Natural killer cell treated with Interleukin-12 subunit alpha and Interleukin-12 subunit beta and Interleukin-15 and Interleukin-18, amount 100 ng/mL, for 72 hours (primary cell): ENCODE data around the gene RPAIN. TPM values are rescaled to one million over a fixed set of nuclear protein-coding genes. Genes with fewer than 3 reads are reported as not detected.
A peak's percentile ranks its signal among the peaks of the same experiment; 100 is the strongest.
"Not testable (repeated sequence)": the region's sequence is repeated elsewhere in the genome, so short reads cannot be mapped to it uniquely, and the experiment has no call there.

Experiments used
- ATAC-seq, 2 donors: fragments of 150-1000 bp; cut with Tn5 transposase in 1 of 2; sonication (Bioruptor Pico), chemical (Tn5 transposase) in 1 of 2; 2 replicates each; pipeline ENCODE4 v1.10.0; 2021
- DNase-seq: peaks from one replicate; pipeline ENCODE4 v3.0.0; 2022; ENCODE audit warnings: low spot score
- H3K27ac Mint-ChIP-seq, 2 donors: 1 replicate in 1 of 2; 2 replicates in 1 of 2; pipeline ENCODE4 v1.8.0; 2022; ENCODE audit warnings: mixed read lengths in 2 of 2, mild to moderate bottlenecking in 1 of 2, moderate library complexity in 1 of 2
- H3K27me3 Mint-ChIP-seq, 2 donors: 1 replicate in 1 of 2; 2 replicates in 1 of 2; pipeline ENCODE4 v1.8.0; 2022; ENCODE audit warnings: mixed read lengths in 2 of 2
- H3K36me3 Mint-ChIP-seq: one replicate; pipeline ENCODE4 v1.8.0; 2022; ENCODE audit warnings: mixed read lengths
- H3K4me1 Mint-ChIP-seq, 2 donors: 1 replicate in 1 of 2; 2 replicates in 1 of 2; pipeline ENCODE4 v1.8.0; 2022; ENCODE audit warnings: low read depth in 2 of 2, mixed read lengths in 2 of 2, mild to moderate bottlenecking in 1 of 2
- H3K4me3 Mint-ChIP-seq: one replicate; pipeline ENCODE4 v1.8.0; 2022; ENCODE audit warnings: mixed read lengths
- H3K9me3 Mint-ChIP-seq: 2 replicates; pipeline ENCODE4 v1.8.0; 2022; ENCODE audit warnings: mixed read lengths
- total RNA-seq, 2 donors: library from RNA; stranded (reverse); gene quantifications; one replicate each; pipeline ENCODE4 v1.2.3, GENCODE V29; 2022

The RPAIN gene
- total RNA-seq, 2 donors from 2014 or later = 54.1 to 64.7 TPM

DNA sequence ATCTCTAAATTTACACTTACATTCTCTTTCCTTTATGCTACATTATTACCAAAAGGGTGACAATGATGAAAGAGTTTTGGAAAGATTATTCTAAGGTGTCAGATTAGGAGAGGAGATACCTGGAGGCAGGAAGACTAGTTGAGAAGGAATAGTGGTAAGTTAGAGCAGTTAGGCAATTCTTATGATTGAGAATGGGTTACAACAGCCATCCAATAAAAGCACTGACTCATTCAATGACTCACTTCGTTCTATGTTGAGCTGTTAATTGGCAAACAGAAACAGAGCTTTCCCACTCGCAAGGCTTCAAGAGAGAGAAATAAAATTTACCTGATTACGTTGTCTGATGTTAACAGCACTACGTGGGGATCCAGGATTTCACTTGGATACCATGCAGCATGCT is 6.3 kb upstream of the RPAIN start:
- Mint-ChIP-seq H3K27me3 (no peaks in the 10 kb centered on the region), H3K36me3 (peaks cover 43% of the 10 kb centered on the region), H3K4me3 (no peak overlapping the region), H3K4me1 (peaks cover 22 to 49% of the 10 kb centered on the region in 2 donors), H3K9me3 (no peaks in the 10 kb centered on the region), H3K27ac (peak overlapping the region; percentile 8 to 63)
- DNase-seq (no peak), ATAC-seq (peak; percentile 61 to 69)

DNA sequence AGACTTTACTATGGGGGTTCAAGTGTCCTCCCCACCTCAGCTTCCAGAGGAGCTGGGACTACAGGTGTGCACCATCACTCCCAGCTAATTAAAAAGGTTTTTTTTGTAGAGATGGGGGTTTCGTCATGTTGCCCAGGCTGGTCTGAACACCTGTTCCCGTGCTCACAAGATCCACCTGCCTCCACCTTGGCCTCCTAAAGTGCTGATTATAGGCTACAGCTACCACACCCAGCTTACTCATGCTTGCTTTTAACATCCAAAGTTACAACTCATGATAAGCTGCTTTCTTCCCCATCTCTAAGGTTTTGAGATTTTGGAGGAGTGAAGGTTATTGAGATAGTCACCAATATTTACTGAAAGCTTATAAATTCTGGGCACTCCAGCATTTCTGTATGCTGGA is 3.1 kb upstream of the RPAIN start:
- H3K27ac Mint-ChIP-seq = peak overlapping the region in 1 of 2 donors; percentile 33
- no peaks in the 10 kb centered on the region for H3K9me3 Mint-ChIP-seq
- no peak for DNase-seq
- ATAC-seq = no peak
- H3K27me3 Mint-ChIP-seq = no peaks in the 10 kb centered on the region
- H3K4me1 Mint-ChIP-seq = peaks cover 34 to 53% of the 10 kb centered on the region in 2 donors
- H3K4me3 Mint-ChIP-seq = peak overlapping the region; percentile 48
- peaks cover 29% of the 10 kb centered on the region for H3K36me3 Mint-ChIP-seq

DNA sequence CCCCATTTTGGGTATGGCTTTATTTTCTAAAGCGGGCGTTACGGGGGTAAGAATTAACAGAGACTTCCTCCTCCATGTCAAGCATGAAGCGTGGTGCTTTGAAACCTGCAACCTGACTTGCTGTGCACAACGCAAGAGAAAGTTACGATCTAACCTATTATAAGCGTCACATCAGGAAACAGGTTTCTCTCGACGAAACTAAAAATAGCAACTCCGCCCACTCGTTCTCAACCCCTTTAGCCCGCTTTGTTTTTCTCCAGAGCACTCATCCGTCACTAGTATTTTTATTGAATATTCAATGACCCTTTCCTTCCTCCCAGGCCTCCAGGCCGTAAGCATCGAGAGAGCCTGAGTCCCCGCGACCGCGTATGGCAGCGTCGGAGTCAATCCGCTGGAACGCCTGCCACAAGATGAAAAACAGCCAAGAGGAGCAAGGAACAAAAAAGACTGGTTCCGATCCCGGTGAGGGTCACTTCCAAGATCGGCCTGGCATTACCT is 1.1 kb upstream of the RPAIN start:
- Mint-ChIP-seq H3K4me1 (peaks cover 20 to 34% of the 10 kb centered on the region in 2 donors), H3K4me3 (peak overlapping the region; percentile 95), H3K36me3 (peaks cover 11% of the 10 kb centered on the region), H3K27me3 (no peaks in the 10 kb centered on the region), H3K9me3 (no peaks in the 10 kb centered on the region), H3K27ac (peak overlapping the region; percentile 94 to 97)
- DNase-seq (peak; percentile 70), ATAC-seq (peak; percentile 32 to 53)

- H3K9me3 Mint-ChIP-seq = no peaks in the 10 kb centered on the region
- ATAC-seq = peak; percentile 98
- H3K4me1 Mint-ChIP-seq = peaks cover 20 to 33% of the 10 kb centered on the region in 2 donors
- H3K27me3 Mint-ChIP-seq = no peaks in the 10 kb centered on the region
- H3K27ac Mint-ChIP-seq = peak within 1 kb of the TSS; percentile 94 to 97
- peaks cover 11% of the 10 kb centered on the region for H3K36me3 Mint-ChIP-seq
- H3K4me3 Mint-ChIP-seq = peak within 1 kb of the TSS; percentile 95
- peak; percentile 98 for DNase-seq
These were observed 525 bp upstream of the RPAIN start, which contains the start of gene NUP88 for GRCh38 chr17:5419356-5419958. Gene NUP88, minus strand, starts transcription at chr17:5419662. Its CDS starts 12 bp downstream, at chr17:5419650.

GRCh38 chr17:5422505-5422904 is 2.5 kb downstream of the RPAIN start:
- no peak overlapping the region for H3K27ac Mint-ChIP-seq
- no peaks in the 10 kb centered on the region for H3K9me3 Mint-ChIP-seq
- H3K27me3 Mint-ChIP-seq = no peaks in the 10 kb centered on the region
- H3K36me3 Mint-ChIP-seq = peaks cover 5% of the 10 kb centered on the region
- no peak overlapping the region for H3K4me3 Mint-ChIP-seq
- DNase-seq = no peak
- no peak for ATAC-seq
- peaks cover 20 to 28% of the 10 kb centered on the region in 2 donors for H3K4me1 Mint-ChIP-seq

- H3K27me3 Mint-ChIP-seq = no peaks in the 10 kb centered on the region
- no peaks in the 10 kb centered on the region for H3K9me3 Mint-ChIP-seq
- DNase-seq (no peak), ATAC-seq (no peak)
- no peak overlapping the region for H3K4me3 Mint-ChIP-seq
- peaks cover 14 to 19% of the 10 kb centered on the region in 2 donors for H3K4me1 Mint-ChIP-seq
- H3K27ac Mint-ChIP-seq = no peak overlapping the region
- peaks cover 18% of the 10 kb centered on the region for H3K36me3 Mint-ChIP-seq
These were observed 4.9 kb downstream of the RPAIN start for GRCh38 chr17:5424909-5425308.

- ATAC-seq (no peak), DNase-seq (no peak)
- Mint-ChIP-seq H3K9me3 (no peaks in the 10 kb centered on the region), H3K27ac (no peak overlapping the region), H3K27me3 (no peaks in the 10 kb centered on the region), H3K4me1 (peaks cover 12 to 17% of the 10 kb centered on the region in 2 donors), H3K4me3 (no peak overlapping the region), H3K36me3 (peaks cover 23% of the 10 kb centered on the region)
These were observed 5.8 kb downstream of the RPAIN start for GRCh38 chr17:5425826-5426225.

DNA sequence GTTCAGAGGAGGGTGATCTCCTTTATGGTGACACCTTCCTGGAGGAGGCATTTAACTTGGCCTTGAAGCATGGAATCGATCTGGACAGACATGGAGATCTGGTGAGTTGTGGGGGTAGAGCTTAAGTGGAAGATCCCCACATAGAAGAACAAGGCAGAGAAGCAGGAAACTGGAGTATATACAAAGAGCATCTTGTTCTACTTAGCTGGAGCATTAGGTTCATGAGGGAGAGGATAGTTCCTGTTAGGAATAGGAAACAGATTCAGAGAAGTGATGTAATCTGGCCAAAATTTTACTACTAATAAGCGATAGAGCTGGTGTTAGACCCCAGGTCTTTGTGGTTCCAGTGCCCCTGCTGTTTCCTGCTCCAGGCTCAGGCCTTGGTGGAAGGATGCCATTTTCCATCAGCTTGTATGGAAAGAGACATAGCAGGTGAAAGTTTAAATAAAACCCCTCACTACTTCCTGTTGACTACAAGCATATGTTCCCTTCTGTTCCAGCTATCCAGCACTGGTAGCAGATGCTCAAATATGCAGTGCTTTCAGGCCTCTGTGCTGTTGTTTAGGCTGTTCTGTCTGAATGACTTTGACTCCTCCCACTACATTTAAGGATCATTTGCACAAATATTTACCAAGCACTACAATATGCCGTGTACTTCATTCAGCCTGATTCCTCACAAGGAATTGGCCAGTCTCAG is 9.4 kb downstream of the RPAIN start:
- Mint-ChIP-seq H3K4me1 (peaks cover 7 to 8% of the 10 kb centered on the region in 2 donors), H3K27ac (peak overlapping the region in 1 of 2 donors; percentile 10), H3K4me3 (no peak overlapping the region), H3K27me3 (no peaks in the 10 kb centered on the region), H3K36me3 (peaks cover 26% of the 10 kb centered on the region), H3K9me3 (no peaks in the 10 kb centered on the region)
- ATAC-seq (no peak), DNase-seq (no peak)

DNA sequence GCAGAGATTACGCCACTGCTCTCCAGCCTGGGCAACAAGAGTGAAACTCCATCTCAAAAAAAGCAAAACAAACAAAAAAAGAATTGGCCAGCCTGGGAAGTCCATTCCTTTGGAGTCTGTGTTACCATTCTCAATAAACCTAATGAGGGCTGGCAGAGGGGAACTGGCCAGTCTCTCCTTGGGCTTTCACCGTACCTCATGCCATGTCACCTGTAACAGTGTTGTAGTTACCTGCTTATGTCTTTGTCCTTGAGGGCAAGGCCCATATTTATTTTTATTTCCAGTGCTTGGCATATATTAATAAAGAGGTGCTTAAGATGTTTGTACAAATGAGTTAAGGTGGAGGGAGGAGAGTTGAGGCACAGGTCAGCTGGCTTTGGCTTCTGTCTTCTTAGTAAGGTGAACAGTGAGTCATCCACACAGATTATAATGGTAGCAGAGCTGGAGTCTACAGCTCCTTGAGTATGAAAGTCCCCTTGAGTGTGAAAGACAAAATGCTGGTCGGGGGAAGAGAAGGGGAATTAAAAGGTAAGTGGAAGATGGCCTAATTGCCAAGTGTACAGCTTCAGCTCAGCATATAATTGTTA is 10.5 kb downstream of the RPAIN start:
- Mint-ChIP-seq H3K27ac (peak overlapping the region; percentile 10 to 57), H3K36me3 (peaks cover 26% of the 10 kb centered on the region), H3K4me3 (no peak overlapping the region), H3K9me3 (no peaks in the 10 kb centered on the region), H3K27me3 (no peaks in the 10 kb centered on the region), H3K4me1 (peaks cover 11 to 13% of the 10 kb centered on the region in 2 donors)
- DNase-seq (no peak), ATAC-seq (no peak)

GRCh38 chr17:5431234-5431633 is 11.3 kb downstream of the RPAIN start:
- ATAC-seq, DNase-seq, H3K4me3 Mint-ChIP-seq, H3K27me3 Mint-ChIP-seq, H3K9me3 Mint-ChIP-seq: not testable (repeated sequence)
- peaks cover 11 to 16% of the 10 kb centered on the region in 2 donors for H3K4me1 Mint-ChIP-seq
- peak overlapping the region; percentile 10 to 57 for H3K27ac Mint-ChIP-seq
- peaks cover 30% of the 10 kb centered on the region for H3K36me3 Mint-ChIP-seq

- H3K9me3 Mint-ChIP-seq = no peaks in the 10 kb centered on the region
- ATAC-seq = no peak
- H3K36me3 Mint-ChIP-seq = peaks cover 32% of the 10 kb centered on the region
- H3K4me1 Mint-ChIP-seq = peaks cover 14 to 21% of the 10 kb centered on the region in 2 donors
- H3K27ac Mint-ChIP-seq = no peak overlapping the region
- no peak for DNase-seq
- no peak overlapping the region for H3K4me3 Mint-ChIP-seq
- no peaks in the 10 kb centered on the region for H3K27me3 Mint-ChIP-seq
These were observed 12.1 kb downstream of the RPAIN start for GRCh38 chr17:5431949-5432556.

DNA sequence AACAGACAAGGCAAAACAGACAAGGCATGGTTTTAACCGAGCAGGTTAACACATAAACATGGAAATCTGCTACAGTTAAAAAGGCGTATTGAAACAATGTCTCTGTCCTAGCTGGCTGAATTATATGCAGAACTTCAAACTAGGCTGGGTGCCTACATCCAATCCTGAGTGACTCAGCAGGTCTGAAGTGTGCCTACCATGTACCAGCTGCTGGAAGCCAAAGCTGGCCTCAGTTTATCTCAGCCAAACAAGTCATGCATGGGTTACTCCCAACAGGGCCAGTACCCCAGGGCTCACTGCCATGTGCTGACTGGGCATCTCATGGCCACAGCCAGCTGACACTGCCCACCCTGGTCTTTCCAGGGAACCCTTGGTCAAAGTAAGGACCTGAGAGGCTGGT is 15.0 kb downstream of the RPAIN start:
- no peaks in the 10 kb centered on the region for H3K27me3 Mint-ChIP-seq
- peak overlapping the region in 1 of 2 donors; percentile 44 for H3K27ac Mint-ChIP-seq
- H3K4me1 Mint-ChIP-seq = peaks cover 33 to 42% of the 10 kb centered on the region in 2 donors
- H3K36me3 Mint-ChIP-seq = peaks cover 29% of the 10 kb centered on the region
- DNase-seq = no peak
- no peak for ATAC-seq
- H3K9me3 Mint-ChIP-seq = no peaks in the 10 kb centered on the region
- H3K4me3 Mint-ChIP-seq = peak overlapping the region; percentile 38

DNA sequence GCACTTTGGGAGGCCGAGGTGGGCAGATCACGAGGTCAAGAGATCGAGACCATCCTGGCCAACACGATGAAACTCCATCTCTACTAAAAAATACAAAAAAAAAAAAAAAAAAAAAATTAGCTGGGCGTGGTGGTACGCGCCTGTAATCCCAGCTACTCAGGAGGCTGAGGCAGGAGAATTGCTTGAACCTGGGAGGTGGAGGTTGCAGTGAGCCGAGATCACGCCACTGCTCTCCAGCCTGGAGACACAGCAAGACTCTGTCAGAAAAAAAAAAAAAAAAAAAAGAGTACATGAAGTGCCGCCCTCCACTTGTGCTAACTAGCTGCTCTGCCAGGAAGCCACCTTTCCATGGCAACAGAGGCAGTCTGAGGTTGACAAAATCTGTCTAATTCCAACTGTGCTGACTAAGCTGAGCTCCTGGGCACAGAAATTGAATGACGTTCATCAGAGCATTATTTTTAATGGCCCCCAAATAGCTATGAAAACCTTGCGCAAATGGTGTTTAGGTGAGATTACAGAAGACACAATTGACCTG is 15.9 kb downstream of the RPAIN start:
- not testable (repeated sequence) for DNase-seq, H3K27me3 Mint-ChIP-seq, ATAC-seq, H3K9me3 Mint-ChIP-seq
- H3K4me1 Mint-ChIP-seq = peaks cover 29 to 37% of the 10 kb centered on the region in 2 donors
- peaks cover 24% of the 10 kb centered on the region for H3K36me3 Mint-ChIP-seq
- peak overlapping the region; percentile 66 for H3K4me3 Mint-ChIP-seq
- H3K27ac Mint-ChIP-seq = peak overlapping the region; percentile 43 to 53
